GM13977 (cell line): ENCODE results near the gene PRKAG2.

Experiments used
- DNase-seq: peaks from one replicate; pipeline ENCODE4 v3.0.0; 2012; ENCODE audit warnings: low spot score
- in situ Hi-C: fragments of 300-500 bp; cut with MboI; formaldehyde crosslinking; loops from one replicate; pipeline ENCODE4 v1.12.0; 2022; ENCODE audit warnings: low sequenced_read_pairs, low pct_unique_long_range_greater_than_20kb, mixed read lengths, inconsistent platforms; ENCODE audit not compliant: unreplicated experiment
- TF ChIP-seq, protein P1 (sequence below): IDR thresholded peaks from 2 replicates; pipeline ENCODE4 v1.5.1; 2012; ENCODE audit warnings: mild to moderate bottlenecking, control low read depth; ENCODE audit not compliant: insufficient read depth; ENCODE audit errors: extremely low read depth, missing control alignments

PRKAG2 gene

DNA sequence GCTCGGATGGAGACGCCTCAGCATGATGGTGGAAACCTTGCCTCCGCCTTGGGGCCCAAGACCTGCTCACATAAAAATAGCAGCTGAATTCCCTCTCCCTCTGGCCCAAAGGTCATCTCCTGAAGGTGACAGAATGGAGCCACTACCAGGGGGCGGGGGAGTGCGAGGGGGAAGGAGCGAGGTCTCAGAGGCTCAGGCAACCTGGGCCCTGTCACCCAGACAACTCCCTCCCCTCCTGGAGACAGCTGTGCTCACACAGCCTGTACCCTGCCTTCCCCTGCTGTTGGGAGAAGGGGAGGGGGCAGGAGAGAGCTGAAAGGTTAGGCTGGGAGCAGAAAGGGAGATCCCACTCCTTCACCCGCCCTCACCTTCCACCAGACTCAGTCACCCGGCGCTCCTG lies 184.2 kb downstream of the PRKAG2 start:
- in situ Hi-C loops = no loop called here
- TF ChIP-seq, protein P1, sequence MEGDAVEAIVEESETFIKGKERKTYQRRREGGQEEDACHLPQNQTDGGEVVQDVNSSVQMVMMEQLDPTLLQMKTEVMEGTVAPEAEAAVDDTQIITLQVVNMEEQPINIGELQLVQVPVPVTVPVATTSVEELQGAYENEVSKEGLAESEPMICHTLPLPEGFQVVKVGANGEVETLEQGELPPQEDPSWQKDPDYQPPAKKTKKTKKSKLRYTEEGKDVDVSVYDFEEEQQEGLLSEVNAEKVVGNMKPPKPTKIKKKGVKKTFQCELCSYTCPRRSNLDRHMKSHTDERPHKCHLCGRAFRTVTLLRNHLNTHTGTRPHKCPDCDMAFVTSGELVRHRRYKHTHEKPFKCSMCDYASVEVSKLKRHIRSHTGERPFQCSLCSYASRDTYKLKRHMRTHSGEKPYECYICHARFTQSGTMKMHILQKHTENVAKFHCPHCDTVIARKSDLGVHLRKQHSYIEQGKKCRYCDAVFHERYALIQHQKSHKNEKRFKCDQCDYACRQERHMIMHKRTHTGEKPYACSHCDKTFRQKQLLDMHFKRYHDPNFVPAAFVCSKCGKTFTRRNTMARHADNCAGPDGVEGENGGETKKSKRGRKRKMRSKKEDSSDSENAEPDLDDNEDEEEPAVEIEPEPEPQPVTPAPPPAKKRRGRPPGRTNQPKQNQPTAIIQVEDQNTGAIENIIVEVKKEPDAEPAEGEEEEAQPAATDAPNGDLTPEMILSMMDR = no peak
- no peak for DNase-seq

DNA sequence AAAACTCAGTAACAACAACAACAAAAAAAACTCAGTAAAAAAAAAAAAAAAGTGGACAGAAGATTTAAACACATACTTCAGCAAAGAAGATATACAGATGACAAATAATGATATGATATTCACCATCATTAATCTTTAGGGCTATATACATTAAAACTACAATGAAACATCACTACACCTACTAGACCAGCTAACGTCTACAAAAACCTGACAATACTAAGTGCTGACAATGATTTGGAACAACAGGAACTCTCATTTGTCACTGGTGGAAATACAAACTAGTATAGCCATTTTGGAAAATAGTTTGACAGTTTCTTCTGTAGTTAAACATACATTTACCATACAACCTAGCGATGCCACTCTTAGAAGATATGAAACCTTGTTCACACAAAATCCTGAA lies 185.5 kb downstream of the PRKAG2 start:
- in situ Hi-C loops = no loop called here
- TF ChIP-seq, protein P1 = no peak
- DNase-seq = no peak

DNA sequence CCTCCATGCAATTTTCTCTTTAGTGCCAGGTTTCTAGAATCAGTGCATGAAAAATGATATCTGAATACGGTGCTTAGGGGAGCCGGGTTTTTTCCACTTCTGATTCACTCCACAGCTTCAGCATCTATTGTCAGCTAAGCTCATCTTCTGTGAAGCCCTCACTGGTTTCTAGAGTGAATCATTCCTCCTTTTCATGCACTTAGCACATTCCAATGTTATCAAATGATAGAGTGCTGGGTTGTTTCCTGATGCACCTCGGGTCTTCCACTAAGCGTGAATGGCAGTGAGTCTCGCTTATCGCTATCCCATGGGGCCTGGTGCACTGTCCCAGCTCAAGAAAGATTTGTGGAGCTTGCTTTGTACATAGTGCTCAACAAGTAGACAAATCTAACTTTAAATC lies 186.3 kb downstream of the PRKAG2 start:
- TF ChIP-seq, protein P1 = no peak
- in situ Hi-C loops = no loop called here
- no peak for DNase-seq

DNA sequence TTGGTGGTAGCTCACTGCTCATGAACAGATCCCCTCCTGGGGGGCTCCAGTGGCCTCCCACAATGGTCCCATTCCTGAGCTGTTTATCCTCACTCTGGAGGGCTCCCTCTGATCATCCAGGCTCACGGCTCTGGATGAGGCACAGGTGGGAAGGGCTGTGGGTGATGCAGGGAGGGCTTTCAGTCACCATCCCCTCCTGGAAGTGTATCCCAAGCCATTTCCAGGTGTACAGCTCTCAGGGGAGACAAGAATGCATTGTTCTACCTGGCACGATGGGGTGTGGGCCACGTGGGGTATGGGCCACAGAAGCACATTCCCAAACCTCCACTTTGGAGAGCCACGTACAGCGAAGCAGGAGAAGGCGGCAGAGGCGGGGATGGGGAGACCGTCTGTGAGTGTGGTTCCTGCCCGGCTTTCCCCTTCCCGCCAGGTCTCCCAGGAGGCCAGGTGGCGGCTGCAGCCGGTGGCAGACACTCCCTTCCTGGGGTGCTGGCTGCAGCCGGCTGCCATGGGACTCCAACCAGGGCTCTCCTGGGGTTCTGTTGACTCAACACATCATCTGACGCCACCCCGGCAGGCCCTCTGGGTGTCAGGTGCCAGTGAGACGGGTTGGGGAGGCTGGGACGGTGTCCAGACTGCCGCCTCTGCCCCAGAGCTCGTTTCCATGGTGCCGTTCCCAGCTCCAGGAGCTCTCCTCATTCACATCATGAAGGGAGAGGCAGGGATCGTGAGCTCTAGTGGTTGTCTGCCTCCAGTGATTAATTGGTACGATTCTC lies 187.5 kb downstream of the PRKAG2 start:
- in situ Hi-C loops = no loop called here
- no peak for DNase-seq
- TF ChIP-seq, protein P1 = no peak

DNA sequence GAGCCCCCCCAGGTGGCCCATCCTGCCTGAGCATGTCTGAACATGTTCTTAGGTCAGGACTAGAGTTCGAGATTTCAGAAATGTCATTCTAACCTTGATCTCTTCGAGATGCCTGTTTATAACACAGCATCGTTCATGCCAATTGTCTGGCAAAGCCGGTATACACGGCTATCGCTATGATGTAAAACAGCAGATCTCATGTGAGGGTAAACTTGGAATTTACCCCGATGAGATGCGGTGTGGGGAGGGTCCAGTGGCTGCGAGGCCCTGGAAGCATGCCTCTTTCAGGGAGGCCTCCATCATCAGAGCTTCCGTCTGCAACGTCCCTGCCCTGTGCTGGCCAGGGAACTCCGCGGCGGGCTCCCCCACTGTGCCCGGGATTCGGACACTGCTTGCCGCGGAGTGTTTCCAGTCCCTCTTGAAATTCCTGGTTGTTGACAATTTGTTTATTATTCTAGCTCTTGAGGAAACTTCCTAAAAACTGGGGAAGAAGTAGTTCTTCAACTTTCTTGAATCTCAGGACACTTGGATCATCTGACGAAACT lies 188.6 kb downstream of the PRKAG2 start:
- in situ Hi-C loops = no loop called here
- TF ChIP-seq, protein P1 = no peak
- peak; percentile 7 for DNase-seq

DNA sequence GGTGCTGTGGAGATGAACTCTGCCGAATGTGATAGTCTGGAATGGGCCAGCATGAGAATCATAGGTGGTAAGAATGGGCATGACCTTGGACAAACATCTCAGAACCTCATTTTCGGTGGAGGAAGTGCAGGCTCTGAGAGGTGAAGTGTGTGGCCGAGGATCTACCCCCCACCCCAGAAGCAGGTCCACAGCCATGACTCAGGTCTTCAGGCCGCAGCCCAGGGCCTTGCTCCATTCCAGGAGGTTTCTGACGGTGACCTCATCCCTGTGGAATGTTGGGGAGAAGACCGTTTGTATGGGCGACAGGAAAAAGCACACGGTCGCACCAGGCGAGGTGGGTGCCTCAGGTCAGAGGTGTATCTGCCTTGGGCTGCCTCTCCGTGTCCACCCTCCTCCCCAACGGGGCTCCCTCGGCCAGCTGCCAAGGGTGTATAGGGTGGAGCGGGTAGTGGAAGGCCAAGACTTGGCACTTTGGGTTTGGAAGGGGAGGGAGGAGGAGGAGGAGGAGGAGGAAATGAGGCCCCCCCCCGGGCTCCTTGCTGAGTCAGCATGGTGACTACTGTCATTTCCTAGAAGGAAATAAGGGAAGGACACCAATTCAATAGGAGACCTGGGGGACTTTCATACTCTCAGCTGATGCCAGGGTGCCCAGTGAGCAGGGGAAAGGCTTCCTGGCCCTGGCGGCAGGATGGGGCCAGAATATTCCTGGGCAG lies 189.2 kb downstream of the PRKAG2 start:
- in situ Hi-C loops = no loop called here
- TF ChIP-seq, protein P1 = no peak
- peak; percentile 7 for DNase-seq
